EH (cell line): ENCODE data around the gene MACROD2.

Experiments
- DNase-seq: peaks from one replicate; pipeline ENCODE4 v3.0.0-alpha.2; 2015; ENCODE audit warnings: low read depth

The MACROD2 gene

DNA sequence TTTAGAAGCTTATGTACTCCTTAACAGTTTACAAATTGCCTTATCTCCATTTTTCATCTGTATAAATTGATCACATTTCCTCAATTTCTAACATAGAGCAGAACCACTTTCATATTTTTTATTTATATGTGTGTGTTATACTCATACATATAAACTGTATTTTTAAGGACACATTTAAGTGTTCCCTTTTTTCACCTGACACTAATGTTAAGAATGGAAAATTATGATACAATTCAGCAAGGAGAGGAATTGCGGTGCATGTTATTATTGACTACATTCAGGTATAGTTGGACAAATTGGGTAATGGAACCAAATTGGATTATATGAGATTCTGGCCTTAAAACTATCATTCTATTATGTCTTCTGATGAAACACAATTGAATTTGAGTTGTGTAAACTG is 821.2 kb downstream of the MACROD2 start:
- DNase-seq: no peak

DNA sequence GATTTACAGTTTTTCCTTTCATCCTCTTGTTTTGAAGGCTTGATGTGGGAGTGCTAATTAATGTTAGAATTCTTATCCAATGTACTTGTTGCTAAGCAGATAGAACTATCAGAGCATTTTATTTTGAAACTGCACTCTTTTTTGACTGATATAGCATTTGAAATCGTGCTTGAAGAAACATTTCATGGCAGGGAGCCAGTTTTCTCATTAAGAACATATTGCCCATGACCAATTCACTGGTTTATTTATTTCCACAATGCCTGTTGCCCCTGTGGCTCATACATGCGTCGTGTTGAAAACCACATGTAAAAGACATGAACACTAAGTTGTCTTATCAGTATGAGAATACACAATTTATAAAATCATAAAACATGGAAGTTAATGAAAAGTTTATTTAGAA is 821.8 kb downstream of the MACROD2 start:
- no peak for DNase-seq

DNA sequence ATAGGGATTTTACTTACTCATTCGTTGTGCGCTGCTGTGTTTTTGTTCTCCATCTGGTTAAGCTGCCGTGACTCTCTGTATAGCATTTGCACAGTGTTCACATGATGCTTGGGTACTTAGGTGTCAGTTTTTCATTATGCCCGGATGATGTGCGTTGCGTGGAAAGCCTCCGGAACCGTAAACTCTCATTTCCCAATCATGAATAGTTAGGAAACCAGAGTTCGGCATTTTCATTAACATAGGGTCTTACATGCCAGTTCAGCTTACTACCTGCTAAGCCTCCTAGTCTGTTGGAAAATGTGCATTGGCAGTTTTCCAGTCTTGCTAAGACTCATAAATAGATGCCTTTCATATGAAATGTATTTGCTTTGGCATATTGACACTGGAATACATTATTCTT is 825.5 kb downstream of the MACROD2 start:
- DNase-seq: no peak

DNA sequence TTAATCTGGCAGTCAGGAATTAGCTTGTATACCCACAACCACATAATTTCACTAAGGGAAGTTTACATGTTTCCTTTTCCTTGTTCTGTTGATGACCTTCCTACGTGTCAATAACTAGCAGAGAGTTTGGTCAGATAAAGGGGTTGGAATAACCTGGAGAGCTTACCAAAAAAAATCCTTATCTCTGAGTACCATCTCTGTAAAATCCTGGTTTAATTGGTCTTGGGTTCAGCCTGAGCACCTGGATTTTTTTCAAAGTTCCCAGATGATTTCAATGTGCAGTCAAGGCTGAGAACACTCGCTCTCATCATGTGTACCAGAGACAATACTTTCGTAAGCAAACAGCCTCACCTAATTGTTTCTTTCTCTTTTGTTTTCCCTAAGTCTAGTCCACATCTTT is 825.9 kb downstream of the MACROD2 start:
- no peak for DNase-seq

DNA sequence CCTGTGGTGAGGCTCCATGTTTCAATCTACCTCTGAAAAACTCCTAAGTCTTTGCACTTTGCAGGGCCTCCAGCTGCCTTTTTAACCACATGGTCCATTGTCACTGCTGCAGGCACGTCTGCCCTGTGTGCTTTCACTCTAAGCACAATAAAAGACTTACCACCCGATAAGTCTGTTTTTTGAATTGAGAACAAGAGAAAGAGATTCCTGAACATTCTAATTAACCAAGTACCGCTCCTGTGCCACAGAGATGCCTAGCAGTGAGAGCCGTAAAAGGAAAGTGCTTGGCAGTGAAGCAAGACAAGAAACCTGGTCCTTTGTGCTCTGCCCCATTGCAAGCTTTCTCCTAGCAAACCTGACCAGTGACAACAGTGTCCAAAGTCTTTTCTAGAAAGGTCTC is 829.7 kb downstream of the MACROD2 start:
- DNase-seq: no peak

DNA sequence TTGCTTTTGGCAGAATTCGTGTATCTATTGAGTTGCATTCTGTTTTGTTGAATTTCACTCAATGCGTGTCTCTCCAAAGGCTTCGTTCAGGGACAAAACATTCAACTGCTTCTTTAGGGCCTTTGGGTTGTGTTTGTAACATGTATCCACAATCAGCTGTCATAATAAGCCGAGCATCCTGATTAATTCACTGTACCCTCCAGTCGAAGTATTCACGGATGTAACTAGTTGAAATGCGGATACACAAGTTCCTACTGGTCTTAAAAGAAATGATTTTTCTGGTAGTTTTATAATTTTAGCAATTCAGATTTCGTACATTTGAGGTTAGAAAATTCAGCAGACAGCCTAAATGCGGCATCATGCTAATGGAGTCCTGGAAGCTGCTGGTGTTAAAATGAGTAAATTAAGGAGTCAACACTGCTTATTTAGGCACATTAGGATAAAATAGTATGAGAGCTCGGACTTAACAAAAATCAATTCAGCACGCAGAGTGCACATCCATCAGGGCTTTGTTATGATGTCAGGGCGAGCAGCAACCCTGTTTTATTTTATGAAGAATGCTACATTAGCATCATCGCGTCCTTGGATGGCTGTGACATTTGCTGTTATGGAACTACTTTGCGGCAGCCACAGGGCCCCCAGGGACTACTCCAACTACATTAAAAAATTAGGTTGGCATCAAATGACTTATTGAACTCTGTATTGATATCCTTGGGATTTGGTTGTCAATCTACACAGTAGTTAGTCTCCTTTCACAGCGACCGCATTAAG is 831.4 kb downstream of the MACROD2 start:
- no peak for DNase-seq

DNA sequence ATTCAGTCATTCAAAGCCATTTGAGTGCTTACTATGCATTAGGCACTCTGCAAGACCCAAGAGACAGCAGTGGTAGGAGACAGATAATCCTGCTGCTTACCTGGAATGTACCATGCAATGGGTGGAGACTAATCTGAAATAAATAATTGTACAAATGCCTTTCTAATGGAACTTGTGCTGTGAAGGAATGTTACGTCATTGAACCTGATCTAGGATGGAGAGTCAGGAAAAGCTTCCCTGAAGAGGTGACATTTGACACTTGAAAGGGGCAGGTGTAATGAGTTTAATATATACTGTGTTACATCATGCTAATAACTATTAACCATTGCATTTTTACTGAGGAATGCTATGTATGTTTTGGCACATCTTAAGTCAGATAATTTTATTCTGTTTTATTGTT is 833.1 kb downstream of the MACROD2 start:
- DNase-seq: no peak

DNA sequence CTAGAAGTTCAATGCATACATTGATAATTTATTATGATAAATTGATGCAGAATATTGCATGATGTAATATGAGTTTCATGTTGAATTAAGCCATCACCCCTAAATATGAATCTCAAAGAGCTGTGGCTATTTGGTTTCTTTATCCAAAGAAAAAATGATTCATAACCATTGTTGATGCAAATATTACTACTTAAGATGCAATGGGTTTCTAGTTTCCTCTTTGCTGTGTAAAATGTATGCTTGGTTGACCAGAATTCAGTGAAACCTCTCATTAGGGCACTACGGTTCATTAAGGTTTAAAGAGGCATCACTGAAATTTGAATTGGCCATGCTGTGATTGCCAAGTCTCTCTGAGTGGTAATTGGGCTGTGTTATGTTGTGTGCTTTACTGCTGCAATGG is 834.6 kb downstream of the MACROD2 start:
- no peak for DNase-seq

DNA sequence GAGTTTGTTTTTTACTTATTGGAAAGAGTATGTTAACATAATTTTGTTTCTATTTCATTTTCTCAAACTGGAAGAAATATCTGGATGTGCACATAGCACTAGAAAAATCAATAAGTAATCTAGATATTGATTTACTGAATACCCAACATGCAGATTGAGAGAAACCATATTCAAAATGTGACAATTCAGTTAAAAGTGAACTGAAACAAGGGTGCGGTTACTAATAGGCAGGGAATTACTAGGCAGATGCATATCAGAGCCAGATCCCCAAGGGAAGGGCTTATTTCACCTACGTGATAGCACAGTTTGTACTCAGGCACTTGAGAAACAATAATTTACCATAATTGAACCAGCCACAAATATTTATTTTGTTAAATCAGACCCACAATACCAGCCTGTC is 835.1 kb downstream of the MACROD2 start:
- DNase-seq: no peak

DNA sequence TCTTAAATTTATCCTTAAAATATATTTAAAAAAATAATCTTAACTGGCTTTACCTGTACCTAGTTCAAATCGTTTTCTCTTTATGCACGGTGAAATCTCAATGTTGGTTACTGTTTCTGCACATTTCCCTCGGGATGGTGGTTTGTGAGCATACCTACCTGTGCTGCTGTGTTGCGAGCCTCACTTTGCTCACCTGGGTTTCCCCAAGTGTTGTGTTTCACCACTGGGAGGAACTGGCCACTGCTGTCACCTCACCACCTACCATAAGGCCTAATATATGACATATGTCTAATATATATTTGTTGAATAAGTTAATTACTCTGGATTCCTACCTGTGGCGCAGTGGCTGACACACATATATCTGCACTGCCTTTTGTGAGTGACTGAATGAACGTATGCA is 835.6 kb downstream of the MACROD2 start:
- no peak for DNase-seq

DNA sequence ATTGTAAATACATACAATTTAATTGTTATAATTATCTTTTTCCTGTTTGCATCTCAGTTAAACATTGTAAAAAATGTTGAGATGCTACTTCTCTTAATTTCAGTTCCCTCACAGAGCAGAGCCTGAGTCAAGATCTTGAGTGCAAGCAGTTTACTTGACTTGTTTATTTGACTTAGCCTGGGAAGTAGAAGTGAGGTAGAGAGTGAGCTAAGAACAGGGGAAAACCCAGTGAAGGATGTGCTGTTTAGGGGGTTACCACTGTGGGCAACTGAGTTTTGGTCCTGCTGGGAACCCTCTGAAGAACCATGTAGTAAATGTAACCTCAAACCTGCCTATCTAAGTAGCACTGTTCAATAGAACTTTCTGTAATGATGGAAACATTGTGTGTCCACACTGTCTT is 837.3 kb downstream of the MACROD2 start:
- DNase-seq: no peak

DNA sequence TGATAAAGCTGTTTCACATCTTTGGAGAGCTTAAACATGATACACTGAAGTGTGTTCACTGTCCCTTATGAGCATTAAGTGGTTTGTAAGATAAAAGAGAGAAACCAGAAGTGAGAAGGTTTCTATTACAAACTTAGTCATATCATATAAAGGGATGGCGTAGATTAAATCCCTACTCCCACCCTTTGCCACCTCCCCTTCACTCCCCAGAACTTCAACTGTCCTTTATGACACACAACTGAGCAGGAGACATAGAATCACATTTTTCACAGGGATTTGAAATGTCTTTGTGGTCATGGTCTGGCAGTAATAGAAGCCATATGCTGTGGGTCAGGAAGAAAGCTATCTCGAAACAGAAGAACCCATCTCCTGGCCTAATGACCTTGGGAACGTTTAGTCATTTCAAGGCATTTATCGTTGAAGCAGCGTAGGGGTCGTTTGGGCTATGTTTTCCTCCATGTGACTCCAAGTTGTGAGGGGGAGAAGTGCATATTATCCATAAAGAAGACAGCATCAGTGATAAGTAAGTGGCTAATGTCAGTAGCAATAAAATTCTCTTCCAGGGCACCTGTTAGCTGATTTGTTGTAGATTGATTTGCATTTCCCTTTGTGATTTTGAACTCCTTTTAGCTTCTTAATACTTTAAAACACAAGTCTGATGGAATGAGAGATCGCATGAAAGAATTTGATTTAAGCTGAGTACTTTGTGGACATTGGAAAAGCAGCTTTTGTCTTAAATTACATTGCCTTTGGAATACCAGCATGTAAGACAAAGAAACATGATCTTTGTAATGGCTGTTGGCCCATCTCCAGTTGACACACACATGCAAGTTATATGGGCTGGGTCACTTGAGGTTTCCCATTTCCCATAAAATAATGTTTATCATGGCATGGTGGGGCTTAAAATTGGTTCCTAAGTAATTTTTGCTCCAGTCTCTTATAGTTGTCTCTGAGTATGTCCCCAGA is 843.6 kb downstream of the MACROD2 start:
- peak; percentile 52 for DNase-seq

DNA sequence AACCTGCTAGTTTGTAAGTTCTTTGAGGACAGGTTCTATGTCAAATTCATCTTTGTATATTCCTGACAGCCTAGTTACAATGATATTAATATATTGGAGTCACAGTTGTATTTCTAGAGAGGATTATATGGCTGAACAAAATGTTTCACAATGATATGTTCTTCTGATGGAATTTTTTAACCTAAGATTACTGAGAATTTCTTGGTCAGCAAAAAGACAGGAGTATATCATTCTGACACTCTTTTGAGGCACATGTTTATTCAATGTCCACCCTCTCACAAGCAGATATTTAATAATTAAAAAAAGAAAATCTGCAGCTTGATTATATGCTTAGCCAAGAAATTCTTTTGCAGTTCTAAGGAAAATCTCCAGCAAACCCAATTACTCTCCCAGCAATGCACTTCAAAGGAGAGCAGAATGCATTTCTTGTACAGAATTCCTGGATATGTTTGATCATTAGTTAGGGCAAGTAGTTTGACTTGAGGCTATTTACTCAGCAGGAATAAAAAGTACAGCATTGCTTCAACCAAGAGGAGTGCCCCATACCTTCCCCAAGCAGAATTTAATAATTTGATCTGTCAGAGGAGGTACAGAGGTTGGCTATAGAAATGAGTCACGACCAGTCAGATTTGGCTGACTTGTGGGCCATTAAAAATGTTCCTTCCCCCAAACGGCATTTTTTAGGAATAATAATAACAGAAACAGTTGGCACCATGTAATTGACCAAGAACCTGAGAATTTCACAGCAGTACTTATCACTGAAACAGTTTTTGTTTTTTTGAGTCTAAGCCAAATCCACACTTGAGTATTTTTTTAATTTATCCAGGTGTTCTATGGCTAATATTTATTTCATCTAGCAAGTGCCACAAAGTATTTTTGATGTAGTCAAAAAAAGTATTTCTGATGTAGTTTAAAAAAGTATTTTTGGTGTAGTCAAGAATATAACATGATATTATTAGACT is 850.2 kb downstream of the MACROD2 start:
- DNase-seq: peak; percentile 3

DNA sequence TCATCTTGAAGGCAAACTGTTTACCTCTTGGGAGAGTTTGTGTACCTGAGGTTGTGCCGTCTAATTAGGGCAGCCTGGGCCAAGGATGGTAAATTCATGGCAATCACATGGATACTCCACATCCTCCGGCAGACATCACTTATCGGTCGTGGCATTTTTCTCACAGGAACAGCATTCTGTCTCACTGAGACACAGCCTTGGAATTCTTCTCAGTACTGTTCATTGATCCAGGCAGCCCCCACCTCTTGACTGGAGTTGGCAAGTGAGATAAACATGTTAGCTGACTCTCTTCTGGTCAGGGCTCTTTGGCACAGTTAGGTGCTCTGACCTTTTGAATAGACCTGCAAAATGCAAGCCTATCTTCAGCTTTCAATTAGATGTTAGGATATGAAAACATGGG is 853.5 kb downstream of the MACROD2 start:
- DNase-seq: no peak

DNA sequence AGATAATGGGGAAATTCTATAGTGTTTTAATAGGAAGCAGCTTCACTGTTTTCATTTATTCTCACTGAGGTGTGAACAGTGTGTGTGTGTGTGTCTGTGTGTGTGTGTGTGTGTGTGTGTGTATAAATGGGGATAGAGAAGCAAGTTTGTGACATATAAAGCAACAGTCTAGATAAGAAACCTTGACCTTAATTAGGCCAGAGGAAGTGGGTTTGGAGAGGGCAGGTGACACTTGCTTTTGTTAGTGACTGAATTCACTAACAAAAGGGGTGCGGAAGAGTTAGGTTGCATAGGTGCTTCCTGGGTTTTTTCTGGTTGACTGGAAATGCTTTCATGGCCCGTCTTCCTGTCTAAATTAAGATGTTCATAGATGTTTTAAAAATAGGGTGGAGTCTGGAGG is 857.8 kb downstream of the MACROD2 start:
- DNase-seq: no peak

DNA sequence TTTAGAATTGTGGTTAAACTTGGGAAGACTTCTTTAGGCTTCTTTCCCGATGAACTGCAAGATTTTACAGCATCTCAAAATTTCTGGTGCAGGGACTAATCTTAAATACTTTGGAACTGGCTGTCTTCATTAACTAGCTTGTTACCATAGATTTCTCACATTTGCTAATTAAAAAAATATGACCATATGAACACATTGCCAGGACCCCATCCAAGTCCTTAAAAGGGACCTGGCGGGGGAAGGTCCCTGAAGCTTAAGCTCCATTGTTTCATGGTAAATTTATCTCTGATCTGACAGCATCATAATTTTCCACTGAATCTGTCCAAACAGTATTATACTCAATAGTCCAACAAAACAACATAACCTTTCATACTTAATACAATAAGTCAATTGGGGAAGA is 859.9 kb downstream of the MACROD2 start:
- DNase-seq: no peak

DNA sequence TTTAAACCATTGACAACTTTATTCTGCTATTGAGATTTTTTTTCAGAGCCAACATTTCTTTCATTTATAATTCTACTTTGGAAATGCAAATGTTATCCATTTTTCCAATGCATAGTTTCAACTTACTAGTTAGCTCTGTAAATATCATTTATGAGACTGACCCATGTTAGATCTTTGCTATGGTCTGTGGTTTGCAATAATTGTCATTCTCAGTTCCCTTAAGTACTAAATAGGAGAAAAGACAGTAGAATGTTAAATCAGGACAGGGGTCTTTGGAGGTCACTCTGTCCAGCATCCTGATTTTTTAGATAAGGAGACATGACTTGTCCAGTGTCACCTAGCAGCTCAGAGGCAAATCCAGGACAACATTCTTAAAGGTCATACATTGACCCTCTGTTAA is 864.3 kb downstream of the MACROD2 start:
- no peak for DNase-seq

DNA sequence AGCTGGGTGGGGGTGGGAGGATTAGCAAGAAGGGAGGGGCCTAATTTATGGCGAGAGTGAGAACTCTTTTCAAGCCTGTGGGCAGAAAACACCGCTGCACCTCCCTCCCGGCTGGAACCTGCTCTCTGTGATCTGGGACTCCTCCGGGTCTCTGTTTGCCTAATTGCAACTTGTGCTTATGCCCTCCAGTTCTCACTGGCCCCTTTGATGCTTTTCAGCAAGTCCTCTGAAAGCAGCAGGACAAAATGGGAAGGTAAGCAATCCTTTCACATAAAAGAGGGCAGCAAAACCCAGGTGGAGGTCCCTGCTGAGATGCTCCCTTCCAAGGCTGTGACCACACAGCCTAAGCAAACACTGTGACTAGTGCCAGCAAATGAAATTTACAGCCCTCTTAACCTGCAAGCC is 865.1 kb downstream of the MACROD2 start:
- DNase-seq: no peak

DNA sequence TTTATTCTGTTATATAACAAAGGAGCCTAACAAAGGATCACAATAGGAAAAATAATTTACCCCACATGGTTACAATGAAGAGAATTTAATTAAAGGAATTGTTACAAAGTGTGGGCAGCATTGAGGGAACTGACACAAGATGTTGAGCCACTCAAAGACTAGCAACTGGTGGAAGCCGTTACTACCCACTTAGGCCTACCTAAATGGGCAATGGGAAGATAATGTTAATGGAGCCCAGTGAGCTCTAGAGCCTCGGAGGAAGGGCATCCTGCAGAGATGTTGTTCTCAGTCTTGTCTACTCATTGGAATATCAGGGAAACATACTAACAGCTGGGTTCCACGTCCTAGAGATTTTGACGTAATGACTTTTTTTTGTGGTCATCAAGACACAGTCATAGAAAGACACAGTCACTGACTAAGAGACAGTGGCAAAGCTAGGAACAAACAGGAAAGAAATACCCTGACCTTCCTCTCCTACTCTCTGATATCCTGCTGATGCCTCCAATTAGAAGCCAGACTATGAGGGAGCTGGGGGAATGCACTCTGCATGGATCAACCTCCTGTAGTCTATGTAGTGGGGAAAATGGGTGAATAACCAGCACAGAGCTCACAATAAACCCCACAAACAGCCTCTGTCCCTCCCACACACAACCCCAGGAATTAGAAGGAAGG is 865.8 kb downstream of the MACROD2 start:
- no peak for DNase-seq

DNA sequence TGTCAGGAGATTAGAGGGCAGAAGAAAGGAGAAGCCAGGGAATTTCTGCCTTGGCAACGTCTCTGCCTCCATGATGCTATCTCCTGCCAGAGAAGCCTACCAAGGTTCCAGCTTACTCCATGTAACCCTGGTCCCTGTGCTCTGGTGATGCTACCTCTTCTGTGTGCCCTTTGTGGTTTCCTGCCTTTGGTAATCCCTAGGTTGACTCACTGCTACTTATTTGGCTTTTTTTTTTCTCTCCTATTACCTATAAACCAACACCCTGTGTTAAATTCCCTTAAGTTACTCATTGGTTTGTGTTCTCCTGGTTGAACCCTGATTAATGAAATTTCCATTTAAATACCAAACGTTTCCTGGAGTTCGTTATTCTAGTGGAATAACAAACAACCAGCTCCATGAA is 869.9 kb downstream of the MACROD2 start:
- no peak for DNase-seq

DNA sequence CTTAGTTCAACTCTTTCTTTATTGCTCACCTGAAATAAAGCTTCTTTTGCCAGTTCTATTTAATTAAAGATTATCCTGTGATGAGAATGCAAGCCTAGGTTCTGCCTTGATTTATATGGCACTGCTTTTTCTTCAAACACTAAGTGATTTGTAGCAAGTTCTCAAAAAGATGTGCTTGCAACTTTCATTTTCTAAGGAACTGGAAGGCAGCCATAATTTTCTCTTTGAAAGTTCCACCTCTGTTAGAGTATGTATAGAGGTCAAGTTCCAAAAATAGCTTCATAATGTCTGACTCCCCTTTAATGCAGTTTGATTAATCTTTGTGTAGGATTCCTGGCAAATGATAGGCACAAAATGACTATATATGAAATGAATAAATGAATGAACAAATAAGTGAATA is 870.4 kb downstream of the MACROD2 start:
- DNase-seq: no peak
